Chondrocyte (in vitro differentiated cells): ENCODE data around the gene SSBP3. TPM values are rescaled to one million over a fixed set of nuclear protein-coding genes. Genes with fewer than 3 reads are reported as not detected.

Experiments used
- DNase-seq: peaks from one replicate; pipeline ENCODE4 v3.0.0; 2021; ENCODE audit warnings: mixed read lengths, low spot score
- H3K27ac Mint-ChIP-seq: one replicate; pipeline ENCODE4 v1.8.0; 2021; ENCODE audit warnings: mild to moderate bottlenecking, moderate library complexity, mixed read lengths; ENCODE audit not compliant: unreplicated experiment
- H3K27me3 Mint-ChIP-seq: 2 replicates; pipeline ENCODE4 v1.8.0; 2021; ENCODE audit warnings: low read depth, mixed read lengths
- H3K36me3 Mint-ChIP-seq: 2 replicates; pipeline ENCODE4 v1.8.0; 2021; ENCODE audit warnings: low read depth, mixed read lengths
- H3K4me1 Mint-ChIP-seq: 2 replicates; pipeline ENCODE4 v1.8.0; 2021; ENCODE audit warnings: low read depth, mild to moderate bottlenecking, mixed read lengths
- H3K4me3 Mint-ChIP-seq: one replicate; pipeline ENCODE4 v1.8.0; 2021; ENCODE audit warnings: mild to moderate bottlenecking, moderate library complexity, mixed read lengths; ENCODE audit not compliant: unreplicated experiment
- H3K9me3 Mint-ChIP-seq: 2 replicates; pipeline ENCODE4 v1.8.0; 2021; ENCODE audit warnings: low read depth, mixed read lengths
- total RNA-seq: library from RNA; stranded (reverse); gene quantifications from 3 replicates; pipeline ENCODE4 v1.2.1, GENCODE V29; 2021
- TF ChIP-seq, protein P1 (sequence below): fragments of 200-600 bp; sonication (generic); IDR thresholded peaks from 2 replicates; pipeline ENCODE4 v1.5.0; 2021; ENCODE audit warnings: antibody characterized with exemption, mild to moderate bottlenecking, moderate library complexity

SSBP3 gene
- total RNA-seq, 1 donor from 2014 or later: 22.0 TPM

- H3K27ac Mint-ChIP-seq: peak overlapping the region; percentile 79
- no peaks in the 10 kb centered on the region for H3K9me3 Mint-ChIP-seq
- H3K4me1 Mint-ChIP-seq: peaks cover 56% of the 10 kb centered on the region
- TF ChIP-seq, protein P1, sequence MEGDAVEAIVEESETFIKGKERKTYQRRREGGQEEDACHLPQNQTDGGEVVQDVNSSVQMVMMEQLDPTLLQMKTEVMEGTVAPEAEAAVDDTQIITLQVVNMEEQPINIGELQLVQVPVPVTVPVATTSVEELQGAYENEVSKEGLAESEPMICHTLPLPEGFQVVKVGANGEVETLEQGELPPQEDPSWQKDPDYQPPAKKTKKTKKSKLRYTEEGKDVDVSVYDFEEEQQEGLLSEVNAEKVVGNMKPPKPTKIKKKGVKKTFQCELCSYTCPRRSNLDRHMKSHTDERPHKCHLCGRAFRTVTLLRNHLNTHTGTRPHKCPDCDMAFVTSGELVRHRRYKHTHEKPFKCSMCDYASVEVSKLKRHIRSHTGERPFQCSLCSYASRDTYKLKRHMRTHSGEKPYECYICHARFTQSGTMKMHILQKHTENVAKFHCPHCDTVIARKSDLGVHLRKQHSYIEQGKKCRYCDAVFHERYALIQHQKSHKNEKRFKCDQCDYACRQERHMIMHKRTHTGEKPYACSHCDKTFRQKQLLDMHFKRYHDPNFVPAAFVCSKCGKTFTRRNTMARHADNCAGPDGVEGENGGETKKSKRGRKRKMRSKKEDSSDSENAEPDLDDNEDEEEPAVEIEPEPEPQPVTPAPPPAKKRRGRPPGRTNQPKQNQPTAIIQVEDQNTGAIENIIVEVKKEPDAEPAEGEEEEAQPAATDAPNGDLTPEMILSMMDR: no peak
- H3K4me3 Mint-ChIP-seq: no peak overlapping the region
- no peaks in the 10 kb centered on the region for H3K27me3 Mint-ChIP-seq
- no peaks in the 10 kb centered on the region for H3K36me3 Mint-ChIP-seq
- no peak for DNase-seq
Measured at GRCh38 chr1:54299037-54299436, 107.2 kb downstream of the SSBP3 start.

DNA sequence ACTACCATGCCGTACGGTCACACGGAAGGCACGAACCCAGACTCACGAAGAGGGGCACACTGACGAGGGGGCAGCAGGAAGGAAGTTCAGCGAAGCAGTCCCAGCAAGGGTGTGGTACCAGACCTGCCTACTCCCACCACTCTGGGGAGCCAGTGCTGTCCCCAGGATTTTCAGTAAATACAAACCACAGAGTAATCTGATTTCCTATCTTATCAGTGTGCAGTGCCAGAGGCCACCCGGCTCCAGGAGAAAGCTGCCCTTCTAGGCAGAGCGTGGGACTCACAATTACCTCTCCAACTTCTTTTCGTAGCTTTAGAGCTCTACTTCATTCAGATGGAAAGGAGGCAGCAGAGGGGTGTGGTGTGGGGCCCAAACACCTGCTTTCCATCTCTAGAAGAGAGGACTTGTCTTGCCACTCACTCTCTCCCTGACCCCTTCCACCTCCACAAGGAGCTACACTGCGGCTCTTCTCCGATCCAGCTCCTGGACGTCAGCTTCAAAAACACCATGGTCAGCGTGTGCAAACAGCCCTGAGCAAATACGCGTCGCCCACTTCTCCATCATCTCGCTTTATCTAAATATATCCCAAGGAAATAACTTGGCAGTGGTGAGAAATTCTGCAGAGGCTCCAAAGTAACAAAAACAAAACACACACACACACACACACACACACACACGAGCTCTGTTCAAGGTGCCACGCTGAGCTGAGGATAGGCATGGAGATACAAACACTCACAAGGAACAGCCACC, 107.7 kb downstream of the SSBP3 start:
- TF ChIP-seq, protein P1: no peak
- no peak for DNase-seq
- Mint-ChIP-seq H3K9me3 (no peaks in the 10 kb centered on the region), H3K36me3 (no peaks in the 10 kb centered on the region), H3K4me3 (no peak overlapping the region), H3K27ac (peak overlapping the region; percentile 79), H3K4me1 (peaks cover 56% of the 10 kb centered on the region), H3K27me3 (no peaks in the 10 kb centered on the region)

GRCh38 chr1:54297596-54298283, 108.5 kb downstream of the SSBP3 start:
- Mint-ChIP-seq H3K4me1 (peaks cover 49% of the 10 kb centered on the region), H3K9me3 (no peaks in the 10 kb centered on the region), H3K36me3 (no peaks in the 10 kb centered on the region), H3K4me3 (no peak overlapping the region), H3K27me3 (no peaks in the 10 kb centered on the region), H3K27ac (no peak overlapping the region)
- DNase-seq: no peak
- TF ChIP-seq, protein P1: no peak

- Mint-ChIP-seq H3K4me1 (peaks cover 50% of the 10 kb centered on the region), H3K27ac (no peak overlapping the region), H3K9me3 (no peaks in the 10 kb centered on the region), H3K4me3 (no peak overlapping the region), H3K36me3 (no peaks in the 10 kb centered on the region), H3K27me3 (no peaks in the 10 kb centered on the region)
- TF ChIP-seq, protein P1: no peak
- DNase-seq: no peak
Measured at GRCh38 chr1:54296666-54297065, 109.5 kb downstream of the SSBP3 start.

- Mint-ChIP-seq H3K27ac (no peak overlapping the region), H3K36me3 (no peaks in the 10 kb centered on the region), H3K4me1 (peaks cover 54% of the 10 kb centered on the region), H3K9me3 (no peaks in the 10 kb centered on the region), H3K27me3 (no peaks in the 10 kb centered on the region), H3K4me3 (no peak overlapping the region)
- TF ChIP-seq, protein P1: no peak
- no peak for DNase-seq
Measured at GRCh38 chr1:54294887-54295286, 111.3 kb downstream of the SSBP3 start.
